ENCODE data around the gene TBKBP1.

Gene TBKBP1

DNA sequence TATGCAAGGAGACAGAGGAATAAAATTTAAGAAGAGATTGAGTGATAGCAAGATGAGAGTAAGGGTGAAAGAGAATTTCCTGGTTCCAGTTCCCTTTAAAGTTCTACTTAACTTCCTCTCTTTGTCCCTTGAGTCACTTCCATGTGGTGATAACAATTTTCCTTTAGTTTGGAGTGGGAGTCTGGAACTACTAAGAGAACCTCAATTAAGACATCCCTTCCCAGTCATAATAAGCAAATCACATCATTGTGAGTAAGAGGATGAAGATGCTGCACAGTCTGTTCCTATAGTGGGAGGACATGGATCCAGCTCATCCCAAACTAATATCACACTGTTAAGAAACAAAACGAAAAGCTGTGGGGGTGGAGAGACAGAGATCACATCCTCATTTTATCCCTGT is 63.4 kb downstream of the TBKBP1 start:
- TF ChIP-seq GABPA (IDR thresholded peaks at IDR 0.05; ENCODE audit: low read depth) = no peak
- Histone ChIP-seq H3K4me3 (replicated peaks; ENCODE audit: insufficient read depth, low read length) (no peak overlapping the region), H3K27ac (replicated peaks) (no peak overlapping the region), H3K27me3 (ENCODE audit: insufficient read depth, poor library complexity, severe bottlenecking) (peaks cover 5% of the 10 kb centered on the region)
- DNase-seq (ENCODE audit: low read depth in 1 of 2, low spot score in 1 of 2) = no peak

DNA sequence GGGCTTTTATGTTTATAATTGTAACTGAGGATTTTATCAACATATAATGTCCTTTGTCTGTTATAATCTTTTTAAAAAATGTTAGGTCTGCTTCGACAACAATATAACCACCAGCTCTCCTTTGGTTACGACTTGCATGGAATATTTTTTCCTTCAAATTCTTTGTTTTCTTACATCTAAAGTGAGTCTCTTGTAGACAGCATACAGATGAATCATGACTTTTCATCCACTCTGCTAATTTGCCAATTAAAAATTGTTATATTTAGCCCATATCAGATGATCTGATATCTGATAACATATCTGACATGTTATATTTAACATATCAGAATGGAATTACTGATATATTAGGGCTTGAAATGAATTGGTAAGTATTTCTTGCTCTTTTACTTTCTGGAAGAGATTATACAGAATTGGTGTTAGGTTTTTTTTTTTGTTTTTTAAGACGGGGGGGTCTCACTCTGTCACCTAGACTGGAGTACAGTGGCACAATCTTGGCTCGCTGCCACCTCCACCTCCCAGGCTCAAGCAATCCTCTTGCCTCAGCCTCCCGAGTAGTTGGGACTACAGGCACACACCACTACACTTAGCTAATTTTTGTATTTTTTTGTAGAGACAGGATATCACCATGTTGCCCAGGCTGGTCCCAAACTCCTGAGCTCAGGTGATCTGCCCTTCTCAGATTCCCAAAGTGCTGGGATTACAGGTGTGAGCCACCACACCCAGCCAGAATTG is 66.6 kb downstream of the TBKBP1 start:
- peaks cover 5% of the 10 kb centered on the region for H3K27me3 ChIP-seq (ENCODE audit: insufficient read depth, poor library complexity, severe bottlenecking)
- no peak overlapping the region for H3K27ac ChIP-seq (replicated peaks)
- DNase-seq (ENCODE audit: low read depth in 1 of 2, low spot score in 1 of 2) = no peak
- TF ChIP-seq, protein P1, sequence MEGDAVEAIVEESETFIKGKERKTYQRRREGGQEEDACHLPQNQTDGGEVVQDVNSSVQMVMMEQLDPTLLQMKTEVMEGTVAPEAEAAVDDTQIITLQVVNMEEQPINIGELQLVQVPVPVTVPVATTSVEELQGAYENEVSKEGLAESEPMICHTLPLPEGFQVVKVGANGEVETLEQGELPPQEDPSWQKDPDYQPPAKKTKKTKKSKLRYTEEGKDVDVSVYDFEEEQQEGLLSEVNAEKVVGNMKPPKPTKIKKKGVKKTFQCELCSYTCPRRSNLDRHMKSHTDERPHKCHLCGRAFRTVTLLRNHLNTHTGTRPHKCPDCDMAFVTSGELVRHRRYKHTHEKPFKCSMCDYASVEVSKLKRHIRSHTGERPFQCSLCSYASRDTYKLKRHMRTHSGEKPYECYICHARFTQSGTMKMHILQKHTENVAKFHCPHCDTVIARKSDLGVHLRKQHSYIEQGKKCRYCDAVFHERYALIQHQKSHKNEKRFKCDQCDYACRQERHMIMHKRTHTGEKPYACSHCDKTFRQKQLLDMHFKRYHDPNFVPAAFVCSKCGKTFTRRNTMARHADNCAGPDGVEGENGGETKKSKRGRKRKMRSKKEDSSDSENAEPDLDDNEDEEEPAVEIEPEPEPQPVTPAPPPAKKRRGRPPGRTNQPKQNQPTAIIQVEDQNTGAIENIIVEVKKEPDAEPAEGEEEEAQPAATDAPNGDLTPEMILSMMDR (IDR thresholded peaks at IDR 0.05; ENCODE audit: insufficient read depth, low read length) = no peak
- no peak for TF ChIP-seq SPI1 (IDR thresholded peaks at IDR 0.05; ENCODE audit: borderline replicate concordance, low read depth)
- no peak overlapping the region for H3K4me3 ChIP-seq (replicated peaks; ENCODE audit: insufficient read depth, low read length)

Measured in HL-60 (cell line).